Panc1 (cell line): ENCODE data around the gene HLTF.

ENCODE experiments used
- CTCF ChIP-seq: fragments of 450-650 bp; IDR thresholded peaks from 2 replicates; pipeline ENCODE4 v1.5.1; 2017; ENCODE audit warnings: mild to moderate bottlenecking
- POLR2AphosphoS5 ChIP-seq: IDR thresholded peaks from 2 replicates; pipeline ENCODE4 v1.6.1; 2012; ENCODE audit warnings: mild to moderate bottlenecking, low read depth, low read length, moderate library complexity
- REST ChIP-seq, 2 experiments: IDR thresholded peaks; 2 replicates each; pipeline ENCODE4 v1.6.1; 2011 to 2012; ENCODE audit warnings: low read depth in 2 of 2, control low read depth in 1 of 2, low read length in 1 of 2, mild to moderate bottlenecking in 1 of 2, moderate library complexity in 1 of 2; ENCODE audit not compliant: insufficient read depth in 1 of 2
- SIN3A ChIP-seq: IDR thresholded peaks from 2 replicates; pipeline ENCODE4 v1.6.1; 2012; ENCODE audit warnings: low read depth, mild to moderate bottlenecking, low read length, moderate library complexity, borderline replicate concordance; ENCODE audit not compliant: insufficient read depth
- TCF7L2 ChIP-seq: IDR thresholded peaks from 2 replicates; pipeline ENCODE4 v1.6.1; 2011; ENCODE audit warnings: mild to moderate bottlenecking, low read depth, low read length, inconsistent platforms

GRCh38 chr3:149087208-149087607 is 875 bp upstream of the HLTF start:
- no peak for TF ChIP-seq CTCF
- TF ChIP-seq REST (IDR thresholded peaks at IDR 0.05; ENCODE audit: insufficient read depth in 1 of 2, low read depth in 2 of 2, low read length in 1 of 2), result no peak
- TF ChIP-seq POLR2AphosphoS5, result no peak
- TF ChIP-seq SIN3A, result no peak
- no peak for TF ChIP-seq TCF7L2
